Measurements from ENCODE around the gene ACSF3.

ACSF3 gene

DNA sequence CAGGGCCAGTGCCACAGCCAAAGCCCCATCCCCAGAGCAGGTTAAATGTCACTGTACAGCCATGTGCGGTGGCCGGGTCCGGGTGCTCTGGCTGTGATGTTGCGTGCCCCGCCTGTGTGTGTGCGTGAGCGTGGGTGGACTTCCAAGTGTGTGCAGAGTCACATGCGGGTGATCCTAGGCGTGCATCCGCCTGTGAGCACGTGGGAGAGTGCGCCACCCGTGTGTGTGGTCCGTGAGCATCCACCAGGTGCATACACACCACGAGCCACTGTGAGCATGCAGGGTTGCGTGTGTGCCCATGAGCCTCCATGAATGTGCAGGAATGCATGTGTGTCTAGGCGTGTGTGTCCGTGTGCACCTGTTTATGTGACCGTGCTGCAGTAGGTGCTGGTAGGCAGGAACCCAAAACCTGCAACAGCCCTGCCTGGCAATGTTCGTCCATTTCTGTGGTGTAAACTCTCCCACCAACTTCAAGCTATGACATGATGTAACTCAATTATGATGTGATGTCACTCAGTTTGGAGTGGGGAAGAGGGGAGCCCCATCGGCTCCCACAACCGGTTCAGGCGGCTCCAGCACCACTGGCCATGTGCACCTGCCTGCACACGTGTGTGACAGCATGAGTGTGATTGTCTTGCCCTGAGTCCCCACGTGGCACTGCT is 37.6 kb upstream of the ACSF3 start:
- no peak for DNase-seq (ENCODE audit: low read depth)
- TF ChIP-seq, protein P1, sequence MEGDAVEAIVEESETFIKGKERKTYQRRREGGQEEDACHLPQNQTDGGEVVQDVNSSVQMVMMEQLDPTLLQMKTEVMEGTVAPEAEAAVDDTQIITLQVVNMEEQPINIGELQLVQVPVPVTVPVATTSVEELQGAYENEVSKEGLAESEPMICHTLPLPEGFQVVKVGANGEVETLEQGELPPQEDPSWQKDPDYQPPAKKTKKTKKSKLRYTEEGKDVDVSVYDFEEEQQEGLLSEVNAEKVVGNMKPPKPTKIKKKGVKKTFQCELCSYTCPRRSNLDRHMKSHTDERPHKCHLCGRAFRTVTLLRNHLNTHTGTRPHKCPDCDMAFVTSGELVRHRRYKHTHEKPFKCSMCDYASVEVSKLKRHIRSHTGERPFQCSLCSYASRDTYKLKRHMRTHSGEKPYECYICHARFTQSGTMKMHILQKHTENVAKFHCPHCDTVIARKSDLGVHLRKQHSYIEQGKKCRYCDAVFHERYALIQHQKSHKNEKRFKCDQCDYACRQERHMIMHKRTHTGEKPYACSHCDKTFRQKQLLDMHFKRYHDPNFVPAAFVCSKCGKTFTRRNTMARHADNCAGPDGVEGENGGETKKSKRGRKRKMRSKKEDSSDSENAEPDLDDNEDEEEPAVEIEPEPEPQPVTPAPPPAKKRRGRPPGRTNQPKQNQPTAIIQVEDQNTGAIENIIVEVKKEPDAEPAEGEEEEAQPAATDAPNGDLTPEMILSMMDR (conservative IDR thresholded peaks at IDR 0.05; ENCODE audit: control insufficient read depth, insufficient read depth, low read depth, low read length): no peak
- H3K4me3 ChIP-seq (ENCODE audit: control insufficient read depth, low read depth, low read length): no peak overlapping the region

DNA sequence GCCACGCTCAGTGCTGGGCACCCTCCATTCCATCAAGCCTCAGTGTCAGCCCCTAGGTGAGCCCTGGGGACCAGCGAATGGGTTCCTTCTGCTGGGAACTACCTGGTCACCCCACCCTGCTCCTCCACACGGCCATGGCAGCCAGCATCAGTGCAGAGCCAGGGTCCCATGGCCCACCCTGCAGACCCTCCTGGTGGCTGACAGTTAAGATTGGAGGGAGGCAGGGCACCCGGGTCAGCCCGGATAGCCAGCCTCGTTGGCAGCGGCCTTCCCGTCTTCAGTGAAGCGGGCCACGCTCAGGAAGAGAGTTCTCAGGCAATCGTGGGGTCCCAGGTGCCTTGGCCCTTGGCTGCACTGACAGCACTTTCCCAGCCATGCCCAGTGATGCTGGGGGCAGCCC is 37.1 kb upstream of the ACSF3 start:
- no peak for DNase-seq (ENCODE audit: low read depth)
- TF ChIP-seq, protein P1 (conservative IDR thresholded peaks at IDR 0.05; ENCODE audit: control insufficient read depth, insufficient read depth, low read depth, low read length): no peak
- no peak overlapping the region for H3K4me3 ChIP-seq (ENCODE audit: control insufficient read depth, low read depth, low read length)

DNA sequence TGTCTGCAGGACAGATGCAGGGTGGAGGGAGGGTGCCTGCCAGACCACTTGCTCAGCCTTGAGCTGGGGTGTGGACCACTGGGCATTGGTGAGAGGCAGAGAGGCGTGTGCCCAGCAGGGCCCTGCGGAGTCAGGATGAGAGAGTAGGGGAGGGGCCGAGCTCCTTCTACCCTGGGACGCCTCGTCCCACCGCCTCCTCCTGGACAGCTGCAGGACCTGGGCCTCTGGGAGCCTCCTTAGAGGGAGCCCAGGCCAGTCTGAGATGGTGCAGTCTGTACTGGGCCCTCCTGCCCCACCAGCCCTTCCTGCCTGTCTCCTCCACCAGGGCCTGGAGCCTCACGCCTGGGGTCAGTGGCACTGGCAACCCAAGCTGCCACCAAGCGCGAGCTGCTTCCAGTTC is 35.9 kb upstream of the ACSF3 start:
- H3K4me3 ChIP-seq (ENCODE audit: control insufficient read depth, low read depth, low read length): no peak overlapping the region
- DNase-seq (ENCODE audit: low read depth): no peak
- TF ChIP-seq, protein P1 (conservative IDR thresholded peaks at IDR 0.05; ENCODE audit: control insufficient read depth, insufficient read depth, low read depth, low read length): no peak

DNA sequence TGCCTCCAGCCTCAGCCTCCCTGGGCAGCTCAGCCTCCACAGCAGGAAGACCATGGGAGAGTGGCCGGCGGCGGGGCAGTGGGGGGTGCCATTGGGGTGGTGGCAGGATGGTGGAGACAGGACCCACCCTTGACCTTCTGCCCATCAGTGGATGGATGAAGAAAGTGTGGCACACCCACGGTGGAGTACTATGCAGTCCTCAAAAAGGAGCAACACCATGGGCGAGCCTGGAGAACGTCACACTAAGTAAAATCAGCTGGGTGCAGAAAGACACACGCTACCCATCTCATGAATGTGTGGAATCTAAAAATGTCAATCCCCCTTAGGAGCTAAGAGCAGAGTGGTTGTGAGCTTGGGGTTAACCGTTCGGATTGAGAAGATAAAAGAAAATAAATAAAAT is 34.8 kb upstream of the ACSF3 start:
- TF ChIP-seq, protein P1 (conservative IDR thresholded peaks at IDR 0.05; ENCODE audit: control insufficient read depth, insufficient read depth, low read depth, low read length): no peak
- no peak for DNase-seq (ENCODE audit: low read depth)
- H3K4me3 ChIP-seq (ENCODE audit: control insufficient read depth, low read depth, low read length): no peak overlapping the region

DNA sequence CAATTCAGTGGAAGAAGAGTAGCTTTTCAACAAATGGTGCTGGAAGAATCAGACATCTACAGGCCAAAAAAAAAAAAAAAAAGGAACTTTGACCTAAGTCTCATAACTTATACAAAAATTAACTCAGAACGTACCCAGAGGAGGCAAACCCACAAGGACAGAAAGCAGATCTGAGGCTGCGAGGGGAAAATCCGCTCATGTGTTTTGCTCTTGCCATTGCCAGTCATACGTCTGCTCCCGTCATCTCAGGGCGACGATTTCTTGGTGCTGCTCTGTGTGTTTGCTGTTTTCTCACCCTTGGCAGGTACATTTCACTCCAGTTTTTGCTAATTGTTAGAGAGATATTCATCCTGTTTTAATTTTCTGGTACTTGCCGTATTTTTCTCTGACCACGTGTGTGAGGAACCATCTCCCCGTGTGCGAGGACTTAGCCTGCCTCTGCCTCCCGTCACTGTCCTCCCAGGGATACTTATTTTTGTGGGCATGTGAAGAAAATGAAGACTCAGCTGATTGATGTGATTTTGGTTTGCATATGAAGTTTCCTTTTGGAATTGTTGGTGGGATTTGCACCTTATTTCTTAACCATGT is 33.4 kb upstream of the ACSF3 start:
- TF ChIP-seq, protein P1 (conservative IDR thresholded peaks at IDR 0.05; ENCODE audit: control insufficient read depth, insufficient read depth, low read depth, low read length): no peak

DNA sequence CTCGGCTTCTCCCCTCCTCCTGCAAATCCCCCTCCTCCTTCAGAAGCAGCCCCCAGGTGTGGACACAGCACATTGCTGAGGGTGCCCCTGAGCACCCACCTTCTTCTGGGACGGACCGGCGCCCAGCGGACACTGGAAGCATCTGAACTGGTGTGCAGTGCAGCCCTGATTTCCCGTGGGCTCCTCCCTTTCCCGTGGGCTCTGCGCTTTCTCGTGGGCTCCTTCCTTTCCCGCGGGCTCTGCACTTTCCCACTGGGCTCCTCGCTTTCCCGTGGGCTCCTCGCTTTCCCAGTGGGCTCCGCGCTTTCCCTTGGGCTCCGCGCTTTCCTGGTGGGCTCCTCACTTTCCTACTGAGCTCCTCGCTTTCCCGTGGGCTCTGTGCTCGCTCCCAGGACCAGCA is 32.6 kb upstream of the ACSF3 start:
- H3K4me3 ChIP-seq (ENCODE audit: control insufficient read depth, low read depth, low read length): no peak overlapping the region
- DNase-seq (ENCODE audit: low read depth): no peak
- TF ChIP-seq, protein P1 (conservative IDR thresholded peaks at IDR 0.05; ENCODE audit: control insufficient read depth, insufficient read depth, low read depth, low read length): no peak

More for the DNA sequence above, 33.4 kb upstream of the ACSF3 start:
- no peak overlapping the region for H3K4me3 ChIP-seq (ENCODE audit: control insufficient read depth, low read depth, low read length)
- no peak for DNase-seq (ENCODE audit: low read depth)

Data from fibroblast of mammary gland (primary cell).